NCI-H1694 treated with DMSO at 0.1 percent for 48 hours (cell line): ENCODE results near the gene LTBP4.
"Not testable (repeated sequence)": the region's sequence is repeated elsewhere in the genome, so short reads cannot be mapped to it uniquely, and the experiment has no call there.

Source experiments
- DNase-seq: peaks from one replicate; lab custom pipeline; 2025; lab: John Stamatoyannopoulos, UW

The LTBP4 gene

DNA sequence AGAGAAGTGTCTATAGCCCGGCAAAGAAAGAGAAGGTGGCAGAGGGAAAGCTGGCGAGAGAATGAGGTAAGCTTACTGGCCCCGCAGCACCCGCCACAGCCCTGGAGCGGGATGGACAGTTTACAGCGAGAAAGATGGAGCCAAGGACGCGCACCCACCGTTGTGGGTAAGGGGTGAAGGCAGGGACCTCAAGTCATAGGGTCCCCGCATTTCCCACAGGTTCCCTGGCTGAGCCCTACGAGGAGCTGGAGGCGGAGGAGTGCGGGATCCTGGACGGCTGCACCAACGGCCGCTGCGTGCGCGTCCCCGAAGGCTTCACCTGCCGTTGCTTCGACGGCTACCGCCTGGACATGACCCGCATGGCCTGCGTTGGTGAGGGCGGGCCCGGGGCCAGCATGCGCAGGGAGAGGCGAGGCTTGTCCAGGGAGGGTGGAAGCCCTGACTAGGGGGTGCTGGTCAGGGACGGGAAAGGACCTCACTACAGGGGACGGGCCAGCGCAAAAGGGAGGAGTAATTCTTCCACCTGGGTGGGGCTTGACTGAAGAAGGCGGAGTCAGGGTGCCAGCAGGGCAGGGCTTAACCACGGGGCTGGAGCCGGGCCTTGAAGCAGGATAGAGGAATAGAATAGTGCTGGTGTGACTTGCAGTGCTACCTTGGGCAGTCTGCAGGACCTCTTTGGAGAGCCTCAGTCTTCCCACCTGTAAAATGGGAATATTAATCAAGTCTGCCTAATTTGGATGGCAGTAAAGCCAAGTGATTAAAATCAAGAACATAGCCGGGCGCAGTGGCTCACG is 26.5 kb downstream of the LTBP4 start:
- no peak for DNase-seq

- DNase-seq = no peak
Measured at GRCh38 chr19:40629346-40629745, 28.2 kb downstream of the LTBP4 start.

DNA sequence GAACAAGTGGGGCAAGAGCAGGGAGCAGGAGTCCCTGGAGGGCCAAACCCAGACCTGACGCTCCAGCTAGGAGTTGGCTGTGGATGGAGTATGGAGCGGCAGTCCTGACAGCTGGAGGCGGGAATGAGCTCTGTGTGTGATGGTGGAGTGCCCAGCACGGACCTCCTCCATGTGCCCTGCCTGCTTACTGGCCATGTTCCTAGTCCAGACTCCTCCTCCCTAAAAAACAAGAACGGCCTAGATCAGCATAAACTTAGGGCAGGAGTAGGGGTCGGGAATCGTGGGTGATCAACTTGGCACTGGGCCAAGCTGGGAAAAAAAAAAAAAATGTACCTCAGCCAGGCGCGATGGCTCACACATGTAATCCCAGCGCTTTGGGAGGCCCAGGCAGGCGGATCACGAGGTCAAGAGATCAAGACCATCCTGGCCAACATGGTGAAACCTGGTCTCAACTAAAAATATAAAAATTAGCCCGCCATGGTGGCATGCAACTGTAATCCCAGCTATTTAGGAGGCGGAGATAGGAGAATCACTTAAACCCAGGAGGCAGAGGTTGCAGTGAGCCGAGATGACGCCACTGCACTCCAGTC is 29.5 kb downstream of the LTBP4 start:
- DNase-seq = no peak

DNA sequence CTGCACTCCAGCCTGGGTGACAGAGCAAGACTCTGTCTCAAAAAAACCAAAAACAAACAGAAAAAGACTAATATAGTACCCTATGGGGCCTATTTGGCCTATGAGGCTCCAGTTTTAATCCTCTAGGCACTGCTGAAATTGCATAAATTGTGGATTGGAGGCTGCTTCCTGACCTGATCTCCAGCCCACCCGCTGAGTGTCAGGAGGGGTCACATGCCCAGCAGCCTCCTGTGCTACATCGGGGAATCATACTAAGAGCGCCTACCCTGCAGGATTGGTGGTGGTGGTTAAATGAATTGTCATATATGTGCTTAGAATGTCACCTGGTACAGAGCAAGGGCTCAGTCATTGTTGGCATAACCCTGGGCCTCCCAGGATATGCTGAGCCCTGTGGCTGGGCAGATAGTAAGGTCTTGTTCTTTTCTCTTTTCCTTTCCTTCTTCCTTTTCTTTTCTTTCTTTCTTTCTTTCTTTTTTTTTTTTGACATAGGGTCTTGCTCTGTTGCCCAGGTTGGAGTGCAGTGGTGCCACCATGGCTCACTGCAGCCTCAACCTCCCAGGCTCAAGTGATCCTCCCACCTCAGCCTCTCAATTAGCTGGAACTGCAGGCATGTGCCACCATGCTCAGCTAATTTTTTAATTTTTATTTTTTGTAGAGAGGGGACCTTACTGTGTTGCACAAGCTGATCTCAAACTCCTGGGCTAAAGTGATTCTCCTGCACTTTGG is 31.3 kb downstream of the LTBP4 start:
- no peak for DNase-seq

GRCh38 chr19:40633207-40633606 is 32.0 kb downstream of the LTBP4 start:
- DNase-seq = no peak

GRCh38 chr19:40638327-40638726 is 37.2 kb downstream of the LTBP4 start:
- DNase-seq = no peak

GRCh38 chr19:40639638-40639982 is 38.4 kb downstream of the LTBP4 start:
- no peak for DNase-seq

- DNase-seq = no peak
Measured at GRCh38 chr19:40640744-40641143, 39.6 kb downstream of the LTBP4 start.

- DNase-seq = no peak
Measured at GRCh38 chr19:40641281-40641680, 40.1 kb downstream of the LTBP4 start.

- DNase-seq = no peak
Measured at GRCh38 chr19:40642051-40642706, 41.0 kb downstream of the LTBP4 start.

- DNase-seq = no peak
Measured at GRCh38 chr19:40642757-40643305, 41.7 kb downstream of the LTBP4 start.

GRCh38 chr19:40646743-40647254 is 45.6 kb downstream of the LTBP4 start:
- DNase-seq = no peak

DNA sequence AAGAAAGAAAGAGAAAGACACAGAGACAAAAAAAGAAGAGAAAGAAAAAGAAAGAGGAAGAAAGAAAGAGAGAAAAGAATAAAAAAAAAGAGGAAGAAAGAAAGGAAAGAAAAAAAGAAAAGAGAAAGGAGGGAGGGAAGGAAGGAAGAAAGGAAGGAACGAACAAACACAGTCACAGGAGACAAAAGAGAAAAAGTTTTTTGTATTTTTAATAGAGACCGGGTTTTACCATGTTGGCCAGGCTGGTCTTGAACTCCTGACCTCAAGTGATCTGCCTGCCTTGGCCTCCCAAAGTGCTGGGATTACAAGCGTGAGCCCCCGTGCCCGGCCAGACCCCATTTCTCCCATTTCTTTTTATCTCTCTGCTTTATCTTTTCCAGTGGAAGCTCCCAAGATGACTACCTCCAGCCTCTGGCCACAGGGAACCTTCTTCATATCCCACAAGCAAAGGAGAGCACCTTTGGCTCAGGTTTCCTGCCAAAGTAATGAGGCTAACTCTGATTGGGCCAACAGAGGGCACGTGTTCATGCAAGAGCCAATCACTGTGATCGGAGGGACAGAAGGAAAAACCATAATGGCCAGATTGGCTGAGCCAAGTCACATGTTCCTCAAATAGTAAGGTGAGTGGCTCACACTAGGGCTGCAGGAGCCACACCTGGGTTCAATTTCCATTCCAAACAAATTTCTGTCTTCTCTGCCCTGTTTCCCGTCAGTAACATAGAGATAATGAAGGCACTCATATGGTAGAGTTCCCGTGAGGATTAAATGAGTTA is 48.9 kb downstream of the LTBP4 start:
- not testable (repeated sequence) for DNase-seq

GRCh38 chr19:40650749-40651305 is 49.7 kb downstream of the LTBP4 start:
- no peak for DNase-seq

DNA sequence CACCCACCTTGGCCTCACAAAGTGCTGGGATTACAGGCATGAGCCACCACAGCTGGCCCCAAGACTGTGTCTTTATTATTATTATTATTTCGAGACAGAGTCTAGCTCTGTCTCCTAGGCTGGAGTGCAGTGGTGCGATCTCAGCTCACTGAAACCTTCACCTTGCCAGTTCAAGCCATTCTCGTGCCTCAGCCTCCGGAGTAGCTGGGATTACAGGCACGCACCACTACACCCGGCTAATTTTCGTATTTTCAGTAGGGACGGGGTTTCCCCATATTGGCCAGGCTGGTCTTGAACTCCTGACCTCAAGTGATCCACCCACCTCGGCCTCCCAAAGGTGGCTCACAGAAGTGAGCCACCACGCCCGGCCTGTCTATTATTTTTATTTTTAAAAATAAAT is 51.1 kb downstream of the LTBP4 start:
- DNase-seq = not testable (repeated sequence)

- not testable (repeated sequence) for DNase-seq
Measured at GRCh38 chr19:40655684-40656083, 54.5 kb downstream of the LTBP4 start.

GRCh38 chr19:40658031-40658430 is 56.9 kb downstream of the LTBP4 start:
- no peak for DNase-seq

GRCh38 chr19:40659116-40659515 is 57.9 kb downstream of the LTBP4 start:
- no peak for DNase-seq

- no peak for DNase-seq
Measured at GRCh38 chr19:40659566-40659965, 58.4 kb downstream of the LTBP4 start.

DNA sequence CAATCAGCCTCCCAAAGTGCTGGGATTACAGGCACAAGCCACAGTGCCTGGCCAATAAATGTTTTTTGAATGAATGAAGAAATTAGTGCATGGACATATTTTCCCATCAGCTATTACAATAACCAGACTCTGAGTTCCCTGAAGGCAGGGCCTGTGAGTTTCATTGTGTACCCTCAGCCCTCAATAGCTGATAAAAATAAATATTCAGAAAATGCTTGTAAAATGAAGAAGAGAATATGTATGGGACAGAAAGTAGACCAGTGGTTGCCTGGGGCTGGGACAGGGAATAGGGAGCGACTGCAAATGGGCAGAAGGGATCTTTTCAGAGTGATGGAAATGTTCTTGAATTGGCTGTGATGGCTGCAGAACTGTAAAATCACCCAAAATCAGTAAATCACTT is 60.4 kb downstream of the LTBP4 start:
- no peak for DNase-seq
